Measurements from ENCODE around the gene NENF. TPM values are rescaled to one million over a fixed set of nuclear protein-coding genes. Genes with fewer than 3 reads are reported as not detected.

NENF gene
- total RNA-seq, 1 donor from 2014 or later, result 110 TPM

DNA sequence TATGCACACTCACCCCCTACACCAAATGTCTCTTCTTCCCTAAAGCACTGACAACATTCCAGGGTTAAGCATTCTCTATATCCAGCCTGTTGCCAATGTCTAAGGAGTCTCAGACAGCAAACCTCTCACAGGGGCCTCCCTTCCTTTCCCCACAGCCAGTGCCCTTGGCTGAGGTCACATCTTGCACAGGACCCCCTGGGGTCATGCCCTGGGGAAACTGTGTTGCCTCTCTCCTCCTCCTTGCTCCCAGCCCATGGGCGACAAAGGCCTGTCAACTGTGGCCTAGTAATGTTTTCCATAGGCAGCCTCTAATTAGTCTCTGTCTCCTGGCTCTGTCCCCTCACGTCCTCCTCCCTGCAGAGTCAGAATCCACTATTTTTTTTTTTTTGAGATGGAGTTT lies 54.6 kb downstream of the NENF start:
- Histone ChIP-seq H3K4me3 (no peak overlapping the region), H3K36me3 (no peaks in the 10 kb centered on the region), H3K4me1 (peaks cover 10% of the 10 kb centered on the region), H3K9me3 (no peaks in the 10 kb centered on the region), H3K27ac (no peak overlapping the region), H3K27me3 (no peaks in the 10 kb centered on the region)
- DNase-seq (ENCODE audit: extremely low spot score in 2 of 2), result no peak
- intact Hi-C loops (cut with DNase I), result no loop called here
- no peak for TF ChIP-seq POLR2A (IDR thresholded peaks at IDR 0.05)
- TF ChIP-seq, protein P1, sequence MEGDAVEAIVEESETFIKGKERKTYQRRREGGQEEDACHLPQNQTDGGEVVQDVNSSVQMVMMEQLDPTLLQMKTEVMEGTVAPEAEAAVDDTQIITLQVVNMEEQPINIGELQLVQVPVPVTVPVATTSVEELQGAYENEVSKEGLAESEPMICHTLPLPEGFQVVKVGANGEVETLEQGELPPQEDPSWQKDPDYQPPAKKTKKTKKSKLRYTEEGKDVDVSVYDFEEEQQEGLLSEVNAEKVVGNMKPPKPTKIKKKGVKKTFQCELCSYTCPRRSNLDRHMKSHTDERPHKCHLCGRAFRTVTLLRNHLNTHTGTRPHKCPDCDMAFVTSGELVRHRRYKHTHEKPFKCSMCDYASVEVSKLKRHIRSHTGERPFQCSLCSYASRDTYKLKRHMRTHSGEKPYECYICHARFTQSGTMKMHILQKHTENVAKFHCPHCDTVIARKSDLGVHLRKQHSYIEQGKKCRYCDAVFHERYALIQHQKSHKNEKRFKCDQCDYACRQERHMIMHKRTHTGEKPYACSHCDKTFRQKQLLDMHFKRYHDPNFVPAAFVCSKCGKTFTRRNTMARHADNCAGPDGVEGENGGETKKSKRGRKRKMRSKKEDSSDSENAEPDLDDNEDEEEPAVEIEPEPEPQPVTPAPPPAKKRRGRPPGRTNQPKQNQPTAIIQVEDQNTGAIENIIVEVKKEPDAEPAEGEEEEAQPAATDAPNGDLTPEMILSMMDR (IDR thresholded peaks at IDR 0.05), result no peak
- TF ChIP-seq POLR2AphosphoS5 (IDR thresholded peaks at IDR 0.05; ENCODE audit: insufficient read depth in 1 of 2, low read depth in 1 of 2), result no peak

DNA sequence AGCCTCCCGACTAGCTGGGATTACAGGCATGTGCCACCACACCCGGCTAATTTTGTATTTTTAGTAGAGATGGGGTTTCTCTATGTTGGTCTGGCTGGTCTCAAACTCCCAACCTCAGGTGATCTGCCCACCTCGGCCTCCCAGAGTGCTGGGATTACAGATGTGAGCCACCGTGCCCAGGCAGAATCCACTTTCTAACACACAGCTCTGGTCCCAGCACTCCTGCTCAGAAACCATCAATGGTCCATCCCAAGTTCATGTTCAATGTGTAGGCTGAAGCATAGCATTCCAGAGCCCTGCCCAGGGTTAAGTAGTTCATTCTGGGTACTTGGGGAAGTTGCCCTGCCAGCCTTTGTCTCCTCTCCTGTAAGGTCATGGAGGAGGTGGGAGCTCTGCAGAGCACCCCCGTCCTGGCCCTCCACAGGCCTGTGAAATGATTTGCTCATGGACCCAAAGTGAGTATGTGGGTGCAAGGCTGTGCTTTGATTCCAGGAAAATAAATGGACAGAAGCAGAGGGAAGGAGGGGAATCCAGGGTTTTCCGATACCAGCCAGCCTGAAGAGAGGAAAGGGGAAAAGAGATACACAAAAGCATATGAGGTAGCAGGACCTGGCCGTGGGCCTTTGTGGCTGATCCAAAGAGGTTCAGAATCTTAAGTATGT lies 55.2 kb downstream of the NENF start:
- H3K27ac ChIP-seq, result peak overlapping the region; percentile 67
- H3K27me3 ChIP-seq, result no peaks in the 10 kb centered on the region
- no peaks in the 10 kb centered on the region for H3K9me3 ChIP-seq
- intact Hi-C loops (cut with DNase I), result no loop called here
- H3K4me3 ChIP-seq, result no peak overlapping the region
- TF ChIP-seq POLR2A (IDR thresholded peaks at IDR 0.05), result no peak
- TF ChIP-seq POLR2AphosphoS5 (IDR thresholded peaks at IDR 0.05; ENCODE audit: insufficient read depth in 1 of 2, low read depth in 1 of 2), result no peak
- TF ChIP-seq, protein P1 (IDR thresholded peaks at IDR 0.05), result no peak
- H3K4me1 ChIP-seq, result peaks cover 10% of the 10 kb centered on the region
- H3K36me3 ChIP-seq, result no peaks in the 10 kb centered on the region
- DNase-seq (ENCODE audit: extremely low spot score in 2 of 2), result no peak

DNA sequence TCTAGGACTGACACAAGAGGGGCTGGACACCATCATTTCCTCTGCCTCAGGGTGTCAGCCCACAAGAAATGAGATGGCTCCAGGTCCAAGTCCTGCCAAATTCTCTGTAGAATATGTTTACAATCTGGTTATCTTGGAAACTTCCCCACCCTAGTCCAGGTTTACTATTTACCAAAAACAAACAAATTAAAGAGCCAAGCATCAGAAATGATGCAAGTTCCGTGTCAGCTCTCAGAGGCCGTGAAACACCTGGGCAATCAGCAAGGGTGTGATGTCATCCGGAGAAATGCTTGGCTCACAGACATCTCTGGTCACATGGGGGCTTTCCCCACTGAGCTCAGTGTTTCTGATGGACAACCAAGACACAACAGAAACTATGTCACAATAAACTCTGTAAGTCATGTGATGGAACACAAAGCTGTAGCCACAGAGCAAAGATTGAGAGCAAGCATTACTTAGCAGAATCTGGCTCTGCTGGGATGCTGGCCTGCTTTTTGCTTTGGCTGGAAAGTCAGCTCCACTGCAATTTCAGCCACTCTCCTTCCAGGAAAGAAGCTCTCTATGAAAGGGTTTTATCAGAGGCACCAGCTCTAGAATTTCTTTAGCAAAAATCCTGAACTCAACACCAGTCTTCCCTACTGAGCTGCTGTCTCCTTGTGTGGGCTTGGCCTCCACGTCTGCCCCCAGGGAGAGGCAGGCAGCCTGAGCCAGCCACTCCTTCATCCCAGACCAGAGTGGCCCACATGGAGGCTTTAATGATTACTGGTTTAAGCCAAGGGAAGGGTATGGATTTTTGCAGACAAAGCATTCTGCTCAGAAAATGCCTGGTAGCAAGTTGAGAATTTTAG lies 55.9 kb downstream of the NENF start:
- TF ChIP-seq POLR2AphosphoS5 (IDR thresholded peaks at IDR 0.05; ENCODE audit: insufficient read depth in 1 of 2, low read depth in 1 of 2), result peak in 1 of 2 donors; percentile 76
- TF ChIP-seq, protein P1 (IDR thresholded peaks at IDR 0.05), result no peak
- TF ChIP-seq POLR2A (IDR thresholded peaks at IDR 0.05), result no peak
- intact Hi-C loops (cut with DNase I), result no loop called here
- Histone ChIP-seq H3K9me3 (no peaks in the 10 kb centered on the region), H3K4me3 (no peak overlapping the region), H3K27me3 (no peaks in the 10 kb centered on the region), H3K36me3 (no peaks in the 10 kb centered on the region), H3K4me1 (peaks cover 10% of the 10 kb centered on the region), H3K27ac (peak overlapping the region; percentile 67)
- DNase-seq (ENCODE audit: extremely low spot score in 2 of 2), result peak in 1 of 2 donors; percentile 95

DNA sequence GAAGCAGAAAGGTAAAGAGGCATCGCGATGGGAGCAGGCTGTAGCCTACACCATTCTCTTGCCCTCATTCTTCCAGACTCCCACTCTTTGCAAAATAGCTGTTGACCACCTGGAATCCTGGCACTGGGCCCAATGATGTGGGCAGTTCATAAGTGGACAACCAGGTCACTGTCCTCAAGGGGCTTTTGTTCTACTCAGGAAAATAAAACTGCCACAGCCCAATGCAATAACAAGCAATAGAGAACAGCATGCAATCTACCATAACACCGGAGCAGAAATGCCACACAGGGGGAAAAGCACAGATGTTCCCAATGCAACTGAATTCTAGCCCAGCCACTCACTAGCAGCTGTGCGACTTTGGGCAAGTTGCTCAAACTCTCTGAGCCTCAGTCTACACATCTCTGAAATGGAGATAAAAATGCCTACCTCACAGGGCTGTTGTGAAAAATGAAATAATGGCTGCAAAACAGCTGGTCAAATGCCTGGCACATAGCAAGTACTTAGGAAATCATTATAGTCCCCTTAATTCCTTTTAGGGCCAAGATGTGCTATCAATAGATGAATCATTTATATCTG lies 56.7 kb downstream of the NENF start:
- Histone ChIP-seq H3K27me3 (no peaks in the 10 kb centered on the region), H3K4me1 (peaks cover 10% of the 10 kb centered on the region), H3K9me3 (no peaks in the 10 kb centered on the region), H3K4me3 (no peak overlapping the region), H3K27ac (peak overlapping the region; percentile 64), H3K36me3 (no peaks in the 10 kb centered on the region)
- DNase-seq (ENCODE audit: extremely low spot score in 2 of 2), result no peak
- TF ChIP-seq, protein P1 (IDR thresholded peaks at IDR 0.05), result no peak
- TF ChIP-seq POLR2A (IDR thresholded peaks at IDR 0.05) (no peak), POLR2AphosphoS5 (IDR thresholded peaks at IDR 0.05; ENCODE audit: insufficient read depth in 1 of 2, low read depth in 1 of 2) (no peak)
- intact Hi-C loops (cut with DNase I), result no loop called here
